ENCODE measurements around the gene LZTS2. TPM values are rescaled to one million over a fixed set of nuclear protein-coding genes. Genes with fewer than 3 reads are reported as not detected.
A peak's percentile ranks its signal among the peaks of the same experiment; 100 is the strongest.

Gene LZTS2
- total and polyA plus RNA-seq, 4 donors = 15.1 to 37.9 (median 28.9) TPM

- no peak for DNase-seq (ENCODE audit: low read depth in 4 of 6, low spot score in 6 of 6)
- Histone ChIP-seq H3K36me3 (ENCODE audit: control insufficient read depth, insufficient read depth, low read length) (peaks cover 16% of the 10 kb centered on the region), H3K27me3 (ENCODE audit: control insufficient read depth, insufficient read depth, low read length) (peaks cover 43% of the 10 kb centered on the region), H3K4me3 (ENCODE audit: low read depth, low read length) (no peak overlapping the region), H3K9me3 (ENCODE audit: control insufficient read depth, insufficient read depth, low read length) (no peaks in the 10 kb centered on the region), H3K27ac (ENCODE audit: low read depth, low read length) (no peak overlapping the region), H3K4me1 (ENCODE audit: control insufficient read depth, insufficient read depth, low read length) (peaks cover 10% of the 10 kb centered on the region)
- WGBS (ENCODE audit: insufficient coverage) = 79% methylated on average over 5 of the region's 10 CpGs
Measured at GRCh38 chr10:101020427-101021075, 20.9 kb downstream of the LZTS2 start.

GRCh38 chr10:101021239-101021638, 21.6 kb downstream of the LZTS2 start:
- no peak overlapping the region for H3K4me3 ChIP-seq (ENCODE audit: low read depth, low read length)
- peaks cover 15% of the 10 kb centered on the region for H3K36me3 ChIP-seq (ENCODE audit: control insufficient read depth, insufficient read depth, low read length)
- H3K27me3 ChIP-seq (ENCODE audit: control insufficient read depth, insufficient read depth, low read length) = peaks cover 38% of the 10 kb centered on the region
- no peaks in the 10 kb centered on the region for H3K9me3 ChIP-seq (ENCODE audit: control insufficient read depth, insufficient read depth, low read length)
- H3K4me1 ChIP-seq (ENCODE audit: control insufficient read depth, insufficient read depth, low read length) = peaks cover 10% of the 10 kb centered on the region
- DNase-seq (ENCODE audit: low read depth in 4 of 6, low spot score in 6 of 6) = no peak
- WGBS (ENCODE audit: insufficient coverage) = 81% methylated on average over 4 of the region's 4 CpGs
- no peak overlapping the region for H3K27ac ChIP-seq (ENCODE audit: low read depth, low read length)

- WGBS (ENCODE audit: insufficient coverage) = 81% methylated on average over 10 of the region's 11 CpGs
- no peak for DNase-seq (ENCODE audit: low read depth in 4 of 6, low spot score in 6 of 6)
- Histone ChIP-seq H3K4me3 (ENCODE audit: low read depth, low read length) (no peak overlapping the region), H3K9me3 (ENCODE audit: control insufficient read depth, insufficient read depth, low read length) (no peaks in the 10 kb centered on the region), H3K27me3 (ENCODE audit: control insufficient read depth, insufficient read depth, low read length) (peaks cover 33% of the 10 kb centered on the region), H3K36me3 (ENCODE audit: control insufficient read depth, insufficient read depth, low read length) (peaks cover 15% of the 10 kb centered on the region), H3K4me1 (ENCODE audit: control insufficient read depth, insufficient read depth, low read length) (peaks cover 10% of the 10 kb centered on the region), H3K27ac (ENCODE audit: low read depth, low read length) (no peak overlapping the region)
Measured at GRCh38 chr10:101021692-101022251, 22.2 kb downstream of the LZTS2 start.

- DNase-seq (ENCODE audit: low read depth in 4 of 6, low spot score in 6 of 6) = no peak
- H3K27me3 ChIP-seq (ENCODE audit: control insufficient read depth, insufficient read depth, low read length) = peaks cover 28% of the 10 kb centered on the region
- peaks cover 10% of the 10 kb centered on the region for H3K4me1 ChIP-seq (ENCODE audit: control insufficient read depth, insufficient read depth, low read length)
- no peak overlapping the region for H3K27ac ChIP-seq (ENCODE audit: low read depth, low read length)
- H3K4me3 ChIP-seq (ENCODE audit: low read depth, low read length) = no peak overlapping the region
- peaks cover 15% of the 10 kb centered on the region for H3K36me3 ChIP-seq (ENCODE audit: control insufficient read depth, insufficient read depth, low read length)
- no peaks in the 10 kb centered on the region for H3K9me3 ChIP-seq (ENCODE audit: control insufficient read depth, insufficient read depth, low read length)
- 87% methylated on average over 11 of the region's 15 CpGs for WGBS (ENCODE audit: insufficient coverage)
Measured at GRCh38 chr10:101022967-101023705, 23.5 kb downstream of the LZTS2 start.

GRCh38 chr10:101027106-101027720, 27.6 kb downstream of the LZTS2 start:
- DNase-seq (ENCODE audit: low read depth in 4 of 6, low spot score in 6 of 6) = no peak
- Histone ChIP-seq H3K9me3 (ENCODE audit: control insufficient read depth, insufficient read depth, low read length) (no peaks in the 10 kb centered on the region), H3K27ac (ENCODE audit: low read depth, low read length) (no peak overlapping the region), H3K27me3 (ENCODE audit: control insufficient read depth, insufficient read depth, low read length) (peaks cover 18% of the 10 kb centered on the region), H3K4me3 (ENCODE audit: low read depth, low read length) (no peak overlapping the region), H3K4me1 (ENCODE audit: control insufficient read depth, insufficient read depth, low read length) (peaks cover 36% of the 10 kb centered on the region), H3K36me3 (ENCODE audit: control insufficient read depth, insufficient read depth, low read length) (peaks cover 9% of the 10 kb centered on the region)
- WGBS (ENCODE audit: insufficient coverage) = 60% methylated on average over 6 of the region's 10 CpGs

GRCh38 chr10:101028446-101029337, 29.1 kb downstream of the LZTS2 start:
- no peak overlapping the region for H3K27ac ChIP-seq (ENCODE audit: low read depth, low read length)
- no peak for DNase-seq (ENCODE audit: low read depth in 4 of 6, low spot score in 6 of 6)
- no peak overlapping the region for H3K4me3 ChIP-seq (ENCODE audit: low read depth, low read length)
- H3K9me3 ChIP-seq (ENCODE audit: control insufficient read depth, insufficient read depth, low read length) = no peaks in the 10 kb centered on the region
- H3K36me3 ChIP-seq (ENCODE audit: control insufficient read depth, insufficient read depth, low read length) = peaks cover 3% of the 10 kb centered on the region
- WGBS (ENCODE audit: insufficient coverage) = 93% methylated on average over 2 of the region's 7 CpGs
- peaks cover 48% of the 10 kb centered on the region for H3K4me1 ChIP-seq (ENCODE audit: control insufficient read depth, insufficient read depth, low read length)
- peaks cover 17% of the 10 kb centered on the region for H3K27me3 ChIP-seq (ENCODE audit: control insufficient read depth, insufficient read depth, low read length)

GRCh38 chr10:101029520-101030295, 30.1 kb downstream of the LZTS2 start:
- H3K27ac ChIP-seq (ENCODE audit: low read depth, low read length) = no peak overlapping the region
- no peaks in the 10 kb centered on the region for H3K36me3 ChIP-seq (ENCODE audit: control insufficient read depth, insufficient read depth, low read length)
- H3K4me3 ChIP-seq (ENCODE audit: low read depth, low read length) = no peak overlapping the region
- H3K27me3 ChIP-seq (ENCODE audit: control insufficient read depth, insufficient read depth, low read length) = peaks cover 17% of the 10 kb centered on the region
- peaks cover 48% of the 10 kb centered on the region for H3K4me1 ChIP-seq (ENCODE audit: control insufficient read depth, insufficient read depth, low read length)
- DNase-seq (ENCODE audit: low read depth in 4 of 6, low spot score in 6 of 6) = no peak
- 53% methylated on average over 21 of the region's 27 CpGs for WGBS (ENCODE audit: insufficient coverage)
- H3K9me3 ChIP-seq (ENCODE audit: control insufficient read depth, insufficient read depth, low read length) = no peaks in the 10 kb centered on the region

- peak overlapping the region; percentile 86 for H3K4me3 ChIP-seq (ENCODE audit: low read depth, low read length)
- no peaks in the 10 kb centered on the region for H3K9me3 ChIP-seq (ENCODE audit: control insufficient read depth, insufficient read depth, low read length)
- DNase-seq (ENCODE audit: low read depth in 4 of 6, low spot score in 6 of 6) = no peak
- whole genome bisulfite sequencing (ENCODE audit: insufficient coverage) = under 1% methylated on average over 14 of the region's 25 CpGs
- H3K36me3 ChIP-seq (ENCODE audit: control insufficient read depth, insufficient read depth, low read length) = peaks cover 5% of the 10 kb centered on the region
- H3K27me3 ChIP-seq (ENCODE audit: control insufficient read depth, insufficient read depth, low read length) = peaks cover 17% of the 10 kb centered on the region
- H3K27ac ChIP-seq (ENCODE audit: low read depth, low read length) = no peak overlapping the region
- peaks cover 48% of the 10 kb centered on the region for H3K4me1 ChIP-seq (ENCODE audit: control insufficient read depth, insufficient read depth, low read length)
Measured at GRCh38 chr10:101030496-101031127, 31.0 kb downstream of the LZTS2 start.

All from spinal cord (tissue), 10 donors.